ENCODE data around the gene SYT12. TPM values are rescaled to one million over a fixed set of nuclear protein-coding genes. Genes with fewer than 3 reads are reported as not detected.

The SYT12 gene
- total and polyA plus RNA-seq, 10 donors = 0.02 to 0.13 (median 0.05) TPM; not detected in 7

- no peak overlapping the region for H3K27ac ChIP-seq
- 73 to 84% (median 77%) methylated on average over 5 of the region's 5 CpGs for WGBS, 5 donors
- H3K4me1 ChIP-seq = peaks cover 13 to 55% (median 32%) of the 10 kb centered on the region in 6 donors
- H3K9me3 ChIP-seq = no peaks in the 10 kb centered on the region
- intact Hi-C loops (cut with DNase I; ENCODE audit: low total_unique reads) = no loop called here
- H3K4me3 ChIP-seq = no peak overlapping the region
- no peak for DNase-seq
- H3K36me3 ChIP-seq = no peaks in the 10 kb centered on the region
- TF ChIP-seq POLR2AphosphoS5 (IDR thresholded peaks at IDR 0.05) = no peak
- no peak for TF ChIP-seq POLR2A (IDR thresholded peaks at IDR 0.05)
- no peak for TF ChIP-seq CTCF (IDR thresholded peaks at IDR 0.05 in 8 of 11, conservative IDR thresholded peaks at IDR 0.05 in 3 of 11)
- H3K27me3 ChIP-seq (replicated peaks in 1 of 7) = peaks cover 3 to 96% (median 43%) of the 10 kb centered on the region in 7 donors
Measured at GRCh38 chr11:67026941-67027340, 4.0 kb downstream of the SYT12 start.

- Histone ChIP-seq H3K36me3 (no peaks in the 10 kb centered on the region), H3K9me3 (no peaks in the 10 kb centered on the region), H3K27me3 (replicated peaks in 1 of 7) (peaks cover 3 to 96% (median 38%) of the 10 kb centered on the region in 7 donors), H3K27ac (no peak overlapping the region), H3K4me3 (no peak overlapping the region), H3K4me1 (peaks cover 13 to 49% (median 30%) of the 10 kb centered on the region in 6 donors)
- intact Hi-C loops (cut with DNase I; ENCODE audit: low total_unique reads) = no loop called here
- DNase-seq = no peak
- 66 to 78% (median 68%) methylated on average over 12 of the region's 12 CpGs for WGBS, 5 donors
- TF ChIP-seq POLR2AphosphoS5 (IDR thresholded peaks at IDR 0.05) (no peak), POLR2A (IDR thresholded peaks at IDR 0.05) (no peak), CTCF (IDR thresholded peaks at IDR 0.05 in 8 of 11, conservative IDR thresholded peaks at IDR 0.05 in 3 of 11) (no peak)
Measured at GRCh38 chr11:67027483-67027930, 4.6 kb downstream of the SYT12 start.

GRCh38 chr11:67027943-67028542 lies 5.1 kb downstream of the SYT12 start:
- no peak overlapping the region for H3K4me3 ChIP-seq
- H3K4me1 ChIP-seq = peaks cover 13 to 43% (median 25%) of the 10 kb centered on the region in 6 donors
- TF ChIP-seq POLR2AphosphoS5 (IDR thresholded peaks at IDR 0.05) = no peak
- TF ChIP-seq CTCF (IDR thresholded peaks at IDR 0.05 in 8 of 11, conservative IDR thresholded peaks at IDR 0.05 in 3 of 11) = no peak
- TF ChIP-seq POLR2A (IDR thresholded peaks at IDR 0.05) = no peak
- WGBS, 5 donors = 59 to 80% (median 74%) methylated on average over 6 of the region's 6 CpGs
- no peaks in the 10 kb centered on the region for H3K36me3 ChIP-seq
- no peak overlapping the region for H3K27ac ChIP-seq
- peaks cover 3 to 96% (median 32%) of the 10 kb centered on the region in 7 donors for H3K27me3 ChIP-seq (replicated peaks in 1 of 7)
- no peaks in the 10 kb centered on the region for H3K9me3 ChIP-seq
- intact Hi-C loops (cut with DNase I; ENCODE audit: low total_unique reads) = no loop called here
- DNase-seq = no peak

GRCh38 chr11:67029146-67029545 lies 6.2 kb downstream of the SYT12 start:
- Histone ChIP-seq H3K4me1 (peaks cover 7 to 34% (median 16%) of the 10 kb centered on the region in 6 donors), H3K27me3 (replicated peaks in 1 of 7) (peaks cover 1 to 96% (median 23%) of the 10 kb centered on the region in 7 donors), H3K27ac (no peak overlapping the region), H3K4me3 (no peak overlapping the region), H3K36me3 (no peaks in the 10 kb centered on the region), H3K9me3 (no peaks in the 10 kb centered on the region)
- DNase-seq = no peak
- intact Hi-C loops (cut with DNase I; ENCODE audit: low total_unique reads) = no loop called here
- 74 to 88% (median 83%) methylated on average over 6 of the region's 6 CpGs for WGBS, 5 donors
- TF ChIP-seq POLR2AphosphoS5 (IDR thresholded peaks at IDR 0.05) (no peak), POLR2A (IDR thresholded peaks at IDR 0.05) (no peak), CTCF (IDR thresholded peaks at IDR 0.05 in 8 of 11, conservative IDR thresholded peaks at IDR 0.05 in 3 of 11) (no peak)
